Calu3 (cell line): ENCODE measurements around the gene SETD5. TPM values are rescaled to one million over a fixed set of nuclear protein-coding genes. Genes with fewer than 3 reads are reported as not detected.

Source experiments
- BruUV-seq: library from RNA; stranded (reverse); fragments of 400-500 nt; replicated peaks from 2 replicates; lab custom pipeline; 2021; lab: Mats Ljungman, UMichigan
- CTCF ChIA-PET: fragments of 300-600 bp; sonication (Branson Sonifier 250); formaldehyde crosslinking; loops from one replicate; lab custom pipeline; 2022; ENCODE audit warnings: antibody characterized with exemption; lab: Charles Lee
- DNase-seq: peaks from one replicate; pipeline ENCODE4 v3.0.0; 2022
- H3K27ac Mint-ChIP-seq: one replicate; pipeline ENCODE4 v1.8.0; 2022; ENCODE audit warnings: mixed read lengths; ENCODE audit not compliant: unreplicated experiment
- H3K27me3 Mint-ChIP-seq: one replicate; pipeline ENCODE4 v1.8.0; 2022; ENCODE audit warnings: mixed read lengths; ENCODE audit not compliant: unreplicated experiment
- H3K36me3 Mint-ChIP-seq: one replicate; pipeline ENCODE4 v1.8.0; 2022; ENCODE audit warnings: mild to moderate bottlenecking, moderate library complexity, mixed read lengths; ENCODE audit not compliant: insufficient read depth, unreplicated experiment
- H3K4me1 Mint-ChIP-seq: one replicate; pipeline ENCODE4 v1.8.0; 2022; ENCODE audit warnings: mild to moderate bottlenecking, low read depth, mixed read lengths; ENCODE audit not compliant: unreplicated experiment
- H3K4me3 Mint-ChIP-seq: one replicate; pipeline ENCODE4 v1.8.0; 2022; ENCODE audit warnings: mild to moderate bottlenecking, low read depth, moderate library complexity, mixed read lengths; ENCODE audit not compliant: unreplicated experiment
- H3K9me3 Mint-ChIP-seq: one replicate; pipeline ENCODE4 v1.8.0; 2022; ENCODE audit warnings: low read depth, mixed read lengths; ENCODE audit not compliant: unreplicated experiment
- intact Hi-C: fragments of 100-400 bp; cut with micrococcal nuclease; formaldehyde crosslinking; loops from one replicate; pipeline ENCODE4 v1.10.0; 2022; ENCODE audit not compliant: unreplicated experiment
- total RNA-seq: library from RNA; stranded (reverse); gene quantifications from 2 replicates; pipeline ENCODE4 v1.2.3, GENCODE V29; 2022
- TF ChIP-seq, protein P1 (sequence below): fragments of 200-600 bp; IDR thresholded peaks from one replicate; pipeline ENCODE4 v1.8.0; 2022; ENCODE audit warnings: antibody characterized with exemption; ENCODE audit not compliant: unreplicated experiment

SETD5 gene
- total RNA-seq, 1 experiment from 2014 or later, result 158 TPM

DNA sequence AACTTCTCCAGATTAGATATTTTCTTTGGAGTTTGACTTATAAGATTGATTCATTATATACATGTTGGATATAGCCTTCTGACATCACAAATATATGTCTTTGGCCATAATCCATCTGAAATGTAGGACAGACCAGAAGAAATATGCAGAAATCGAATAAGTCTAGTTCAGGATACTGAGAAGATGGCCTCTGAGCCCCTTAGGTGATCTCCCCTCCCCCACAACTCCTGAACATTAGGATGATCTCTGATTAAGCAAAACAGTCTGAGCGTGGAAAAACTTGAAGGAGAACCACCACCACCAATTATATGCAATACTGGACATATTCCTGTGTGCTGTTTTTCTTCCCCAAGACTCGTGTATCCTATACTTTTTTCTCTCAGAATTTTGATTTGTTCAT, 3.2 kb downstream of the SETD5 start:
- Mint-ChIP-seq H3K36me3 (peaks cover 58% of the 10 kb centered on the region), H3K4me3 (peak overlapping the region; percentile 93), H3K4me1 (peaks cover 27% of the 10 kb centered on the region), H3K9me3 (no peaks in the 10 kb centered on the region), H3K27ac (no peak overlapping the region), H3K27me3 (no peaks in the 10 kb centered on the region)
- CTCF ChIA-PET, result interaction anchor here (0.7 kb wide), 1 partner anchor 90 kb away, joined by 3 read pairs; no protein-coding TSS in a partner anchor
- no TSS peak for BruUV-seq
- intact Hi-C loops, result no loop called here
- DNase-seq, result no peak
- TF ChIP-seq, protein P1, sequence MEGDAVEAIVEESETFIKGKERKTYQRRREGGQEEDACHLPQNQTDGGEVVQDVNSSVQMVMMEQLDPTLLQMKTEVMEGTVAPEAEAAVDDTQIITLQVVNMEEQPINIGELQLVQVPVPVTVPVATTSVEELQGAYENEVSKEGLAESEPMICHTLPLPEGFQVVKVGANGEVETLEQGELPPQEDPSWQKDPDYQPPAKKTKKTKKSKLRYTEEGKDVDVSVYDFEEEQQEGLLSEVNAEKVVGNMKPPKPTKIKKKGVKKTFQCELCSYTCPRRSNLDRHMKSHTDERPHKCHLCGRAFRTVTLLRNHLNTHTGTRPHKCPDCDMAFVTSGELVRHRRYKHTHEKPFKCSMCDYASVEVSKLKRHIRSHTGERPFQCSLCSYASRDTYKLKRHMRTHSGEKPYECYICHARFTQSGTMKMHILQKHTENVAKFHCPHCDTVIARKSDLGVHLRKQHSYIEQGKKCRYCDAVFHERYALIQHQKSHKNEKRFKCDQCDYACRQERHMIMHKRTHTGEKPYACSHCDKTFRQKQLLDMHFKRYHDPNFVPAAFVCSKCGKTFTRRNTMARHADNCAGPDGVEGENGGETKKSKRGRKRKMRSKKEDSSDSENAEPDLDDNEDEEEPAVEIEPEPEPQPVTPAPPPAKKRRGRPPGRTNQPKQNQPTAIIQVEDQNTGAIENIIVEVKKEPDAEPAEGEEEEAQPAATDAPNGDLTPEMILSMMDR, result no peak

DNA sequence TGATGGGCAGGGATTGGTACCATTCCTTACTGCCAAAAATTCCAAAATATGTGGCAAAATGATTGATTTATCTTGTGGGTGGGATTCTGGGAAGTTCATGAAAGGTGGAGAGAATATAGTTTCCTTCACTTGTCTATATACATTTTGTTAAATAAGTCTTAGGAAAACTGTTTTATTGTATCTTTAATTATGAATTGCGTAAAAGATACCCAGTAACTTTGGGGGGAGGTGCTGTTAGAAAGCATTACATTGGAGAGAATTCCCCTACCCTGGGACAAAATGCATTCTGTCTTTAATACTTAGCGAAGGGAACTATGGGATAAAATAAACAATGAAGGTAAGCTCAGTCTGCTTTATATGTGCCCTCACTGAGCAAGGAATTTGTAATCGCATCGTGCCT, 4.6 kb downstream of the SETD5 start:
- no TSS peak for BruUV-seq
- peak overlapping the region; percentile 52 for H3K27ac Mint-ChIP-seq
- intact Hi-C loops, result no loop called here
- no peak for DNase-seq
- H3K36me3 Mint-ChIP-seq, result peaks cover 50% of the 10 kb centered on the region
- peaks cover 35% of the 10 kb centered on the region for H3K4me1 Mint-ChIP-seq
- H3K9me3 Mint-ChIP-seq, result no peaks in the 10 kb centered on the region
- CTCF ChIA-PET, result interaction anchor here (1.0 kb wide), 1 partner anchor 39 kb away, joined by 3 read pairs; the partner anchor contains the start of gene THUMPD3
- TF ChIP-seq, protein P1, result no peak
- H3K27me3 Mint-ChIP-seq, result no peaks in the 10 kb centered on the region
- H3K4me3 Mint-ChIP-seq, result peak overlapping the region; percentile 66

DNA sequence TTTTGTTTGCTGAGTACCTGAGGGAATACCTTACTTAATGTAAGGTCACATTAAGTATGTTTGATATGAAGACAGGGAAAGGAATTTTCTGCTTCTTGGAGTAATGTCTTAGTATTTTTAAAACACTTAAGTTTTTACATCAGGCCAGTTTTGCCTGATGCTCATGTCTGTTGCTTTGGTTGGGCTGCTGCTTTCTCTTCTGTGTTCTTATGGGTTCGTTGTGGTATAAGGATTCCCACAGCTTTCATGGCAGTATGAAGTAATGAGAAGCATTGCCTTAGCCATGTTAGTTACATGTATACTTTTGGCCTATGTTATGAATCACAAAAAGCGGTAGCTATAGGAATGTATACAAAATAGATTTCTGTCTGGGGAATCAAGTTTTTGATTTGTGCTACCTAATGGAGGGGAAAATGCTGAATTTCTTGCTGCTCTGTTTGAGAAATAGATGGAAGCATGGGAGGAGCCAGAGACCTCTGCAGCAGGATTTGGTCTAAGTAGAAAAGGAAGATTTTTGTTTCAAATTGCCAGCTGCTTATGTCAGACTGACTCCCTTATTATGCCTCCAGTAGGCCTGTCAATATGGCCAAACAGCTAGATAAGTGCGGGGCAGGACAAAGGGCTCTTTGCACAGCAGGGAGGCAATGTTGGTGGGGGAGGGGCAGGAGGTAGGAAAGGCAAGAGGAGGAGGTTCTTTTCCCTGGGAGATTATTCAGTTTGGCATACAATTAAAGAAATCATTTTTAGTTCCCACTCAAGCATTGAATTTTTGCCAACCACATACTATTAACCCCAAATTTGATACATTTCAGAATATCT, 5.2 kb downstream of the SETD5 start:
- peak overlapping the region; percentile 50 for H3K27ac Mint-ChIP-seq
- intact Hi-C loops, result no loop called here
- TF ChIP-seq, protein P1, result no peak
- BruUV-seq, result no TSS peak
- peak overlapping the region; percentile 66 for H3K4me3 Mint-ChIP-seq
- no peaks in the 10 kb centered on the region for H3K27me3 Mint-ChIP-seq
- H3K36me3 Mint-ChIP-seq, result peaks cover 43% of the 10 kb centered on the region
- peaks cover 35% of the 10 kb centered on the region for H3K4me1 Mint-ChIP-seq
- CTCF ChIA-PET, result interaction anchor here (1.0 to 1.3 kb wide), 2 partner anchors 20 to 40 kb away, joined by 3 read pairs; partner anchors contain the start of gene THUMPD3
- DNase-seq, result peak; percentile 66
- H3K9me3 Mint-ChIP-seq, result no peaks in the 10 kb centered on the region

DNA sequence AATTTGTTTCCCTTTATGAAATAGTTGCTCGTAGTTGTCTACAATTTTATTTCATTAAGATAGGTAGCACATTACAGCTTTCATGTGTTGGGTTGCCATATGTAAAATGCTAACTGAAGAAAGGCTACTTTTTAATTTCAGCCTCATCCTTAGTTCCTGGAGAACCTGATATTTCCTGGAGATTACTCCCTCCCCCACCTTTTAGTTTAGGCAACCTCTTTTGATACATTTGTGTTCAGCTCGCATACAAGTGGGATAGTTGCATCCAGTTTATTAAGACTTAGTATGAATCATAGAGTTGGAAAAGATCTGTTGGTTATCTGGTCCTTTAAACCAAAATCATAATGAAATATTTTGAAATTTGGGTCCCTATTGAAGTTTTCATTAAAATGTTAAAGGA, 6.0 kb downstream of the SETD5 start:
- peaks cover 35% of the 10 kb centered on the region for H3K36me3 Mint-ChIP-seq
- peaks cover 35% of the 10 kb centered on the region for H3K4me1 Mint-ChIP-seq
- no TSS peak for BruUV-seq
- no peak overlapping the region for H3K27ac Mint-ChIP-seq
- no peaks in the 10 kb centered on the region for H3K27me3 Mint-ChIP-seq
- intact Hi-C loops, result no loop called here
- TF ChIP-seq, protein P1, result no peak
- CTCF ChIA-PET, result interaction anchor here (1.3 kb wide), 1 partner anchor 19 kb away, joined by 3 read pairs; no protein-coding TSS in a partner anchor
- no peak overlapping the region for H3K4me3 Mint-ChIP-seq
- H3K9me3 Mint-ChIP-seq, result no peaks in the 10 kb centered on the region
- DNase-seq, result no peak
